GM23338 (cell line): Measurements from ENCODE around the gene ERO1A.

Experiments used
- CTCF ChIP-seq, 2 experiments: fragments of 200-600 bp in 1 of 2; sonication (generic) in 1 of 2; conservative IDR thresholded peaks; 2 replicates each; pipeline versions ENCODE4 v1.5.1 to v1.6.1; 2016 to 2017; ENCODE audit warnings: antibody characterized with exemption in 2 of 2, low read depth in 2 of 2, mild to moderate bottlenecking in 2 of 2, moderate library complexity in 1 of 2
- POLR2AphosphoS5 ChIP-seq: IDR thresholded peaks from 2 replicates; pipeline ENCODE4 v1.6.1; 2016; ENCODE audit warnings: antibody characterized with exemption, low read depth
- REST ChIP-seq: IDR thresholded peaks from one replicate; pipeline ENCODE4 v1.6.1; 2018; ENCODE audit warnings: antibody characterized with exemption; ENCODE audit not compliant: unreplicated experiment

GRCh38 chr14:52649511-52649910 lies 45.8 kb downstream of the ERO1A start:
- TF ChIP-seq CTCF (conservative IDR thresholded peaks at IDR 0.05; ENCODE audit: low read depth in 2 of 2) (no peak), REST (no peak), POLR2AphosphoS5 (no peak)
